HepG2 (cell line): ENCODE results near the gene ANKRD40. TPM values are rescaled to one million over a fixed set of nuclear protein-coding genes. Genes with fewer than 3 reads are reported as not detected.

ENCODE experiments used
- GATA4 ChIP-seq: sonication (generic); IDR thresholded peaks from 2 replicates; pipeline ENCODE4 v1.6.1; 2016; ENCODE audit warnings: antibody characterized with exemption, low read depth, borderline replicate concordance
- GLI4 ChIP-seq: sonication (generic); formaldehyde crosslinking; IDR thresholded peaks from 2 replicates; pipeline ENCODE4 v1.5.1; 2020; ENCODE audit warnings: missing genetic modification reagents, mild to moderate bottlenecking, moderate library complexity, borderline replicate concordance
- HES4 ChIP-seq: sonication (generic); formaldehyde crosslinking; IDR thresholded peaks from 2 replicates; pipeline ENCODE4 v1.9.0; 2021; ENCODE audit warnings: mild to moderate bottlenecking, missing genetic modification reagents, borderline replicate concordance
- HMG20B ChIP-seq: conservative IDR thresholded peaks from 2 replicates; pipeline ENCODE4 v1.6.1; 2016; ENCODE audit warnings: missing genetic modification reagents, missing compliant biosample characterization
- HNF4G ChIP-seq, 2 experiments: sonication (generic) in 1 of 2; formaldehyde crosslinking in 1 of 2; IDR thresholded peaks; 2 replicates each; pipeline versions ENCODE4 v1.4.0 to v1.6.1; 2011 to 2020; ENCODE audit warnings: borderline replicate concordance in 2 of 2, low read depth in 2 of 2, mild to moderate bottlenecking in 2 of 2, low read length in 1 of 2, missing genetic modification reagents in 1 of 2, moderate library complexity in 1 of 2
- IKZF1 ChIP-seq: fragments of 450-650 bp; IDR thresholded peaks from 2 replicates; pipeline ENCODE4 v1.7.1; 2016
- IKZF5 ChIP-seq: IDR thresholded peaks from 2 replicates; pipeline ENCODE4 v1.6.1; 2018; ENCODE audit warnings: missing genetic modification reagents, mild to moderate bottlenecking, missing compliant biosample characterization
- MTF1 ChIP-seq: sonication (generic); formaldehyde crosslinking; IDR thresholded peaks from 2 replicates; pipeline ENCODE4 v1.5.0; 2020; ENCODE audit warnings: missing genetic modification reagents
- NFIC ChIP-seq: IDR thresholded peaks from 2 replicates; pipeline ENCODE4 v1.6.1; 2012; ENCODE audit warnings: mild to moderate bottlenecking, low read length, inconsistent platforms
- TRAFD1 ChIP-seq: sonication (generic); formaldehyde crosslinking; IDR thresholded peaks from 2 replicates; pipeline ENCODE4 v1.5.1; 2020; ENCODE audit warnings: missing genetic modification reagents, mild to moderate bottlenecking, borderline replicate concordance
- ZNF224 ChIP-seq: sonication (generic); formaldehyde crosslinking; IDR thresholded peaks from 2 replicates; pipeline ENCODE4 v1.5.0; 2020; ENCODE audit warnings: mild to moderate bottlenecking, missing genetic modification reagents
- ZNF30 ChIP-seq: sonication (generic); formaldehyde crosslinking; IDR thresholded peaks from 2 replicates; pipeline ENCODE4 v1.5.0; 2020; ENCODE audit warnings: mild to moderate bottlenecking, missing genetic modification reagents
- ZNF383 ChIP-seq: sonication (generic); formaldehyde crosslinking; IDR thresholded peaks from 2 replicates; pipeline ENCODE4 v1.4.0; 2020; ENCODE audit warnings: missing genetic modification reagents, mild to moderate bottlenecking, borderline replicate concordance
- ZNF468 ChIP-seq: sonication (generic); formaldehyde crosslinking; IDR thresholded peaks from 2 replicates; pipeline ENCODE4 v1.8.0; 2022; ENCODE audit warnings: mild to moderate bottlenecking, moderate library complexity, missing genetic modification reagents
- ZNF607 ChIP-seq: sonication (generic); formaldehyde crosslinking; IDR thresholded peaks from 2 replicates; pipeline ENCODE4 v1.5.1; 2020; ENCODE audit warnings: missing genetic modification reagents, mild to moderate bottlenecking, borderline replicate concordance
- ZNF652 ChIP-seq: IDR thresholded peaks from 2 replicates; pipeline ENCODE4 v1.6.1; 2016; ENCODE audit warnings: low read depth, borderline replicate concordance
- ZNF746 ChIP-seq: sonication (generic); formaldehyde crosslinking; IDR thresholded peaks from 2 replicates; pipeline ENCODE4 v1.8.0; 2022; ENCODE audit warnings: mild to moderate bottlenecking, missing genetic modification reagents
- polyA plus RNA-seq, 8 experiments: library from polyadenylated mRNA; depleted of rRNA in 3 of 8; stranded (reverse) in 7 of 8; unstranded in 1 of 8; fragments of >200 nt; fragmentation: Illumina TruSeq in 4 of 8; extraction: Trizol in 4 of 8; gene quantifications; 2 replicates each; pipeline versions ENCODE4 v1.2.1 to v1.2.3, GENCODE V29; 2011 to 2016; ENCODE audit warnings: low read depth in 4 of 8, missing spikeins in 1 of 8, mixed read lengths in 1 of 8; ENCODE audit not compliant: insufficient read depth in 1 of 8
- total RNA-seq, 5 experiments: library from RNA; depleted of rRNA; stranded (reverse); fragments of >200 nt; fragmentation: Illumina TruSeq; extraction: Trizol; gene quantifications; 2 replicates each; pipeline ENCODE4 v1.2.3, GENCODE V29; 2016; ENCODE audit warnings: low read depth in 1 of 5
- TF ChIP-seq, protein P1 (sequence below): sonication (generic); formaldehyde crosslinking; IDR thresholded peaks from 2 replicates; pipeline ENCODE4 v1.4.0; 2020; ENCODE audit warnings: mild to moderate bottlenecking, missing genetic modification reagents
- TF ChIP-seq, protein P2 (sequence below): sonication (generic); formaldehyde crosslinking; IDR thresholded peaks from 2 replicates; pipeline ENCODE4 v1.4.0; 2020; ENCODE audit warnings: low read depth, mild to moderate bottlenecking, missing genetic modification reagents
- TF ChIP-seq, protein P3 (sequence below): fragments of 450-650 bp; IDR thresholded peaks from 2 replicates; pipeline ENCODE4 v1.6.1; 2017; ENCODE audit warnings: mild to moderate bottlenecking

ANKRD40 gene
- total and polyA plus RNA-seq, 2 of the 13 experiments (the other 11 are each of a cell fraction or from before 2014, with no cell fraction given), result 35.0 to 46.4 TPM

DNA sequence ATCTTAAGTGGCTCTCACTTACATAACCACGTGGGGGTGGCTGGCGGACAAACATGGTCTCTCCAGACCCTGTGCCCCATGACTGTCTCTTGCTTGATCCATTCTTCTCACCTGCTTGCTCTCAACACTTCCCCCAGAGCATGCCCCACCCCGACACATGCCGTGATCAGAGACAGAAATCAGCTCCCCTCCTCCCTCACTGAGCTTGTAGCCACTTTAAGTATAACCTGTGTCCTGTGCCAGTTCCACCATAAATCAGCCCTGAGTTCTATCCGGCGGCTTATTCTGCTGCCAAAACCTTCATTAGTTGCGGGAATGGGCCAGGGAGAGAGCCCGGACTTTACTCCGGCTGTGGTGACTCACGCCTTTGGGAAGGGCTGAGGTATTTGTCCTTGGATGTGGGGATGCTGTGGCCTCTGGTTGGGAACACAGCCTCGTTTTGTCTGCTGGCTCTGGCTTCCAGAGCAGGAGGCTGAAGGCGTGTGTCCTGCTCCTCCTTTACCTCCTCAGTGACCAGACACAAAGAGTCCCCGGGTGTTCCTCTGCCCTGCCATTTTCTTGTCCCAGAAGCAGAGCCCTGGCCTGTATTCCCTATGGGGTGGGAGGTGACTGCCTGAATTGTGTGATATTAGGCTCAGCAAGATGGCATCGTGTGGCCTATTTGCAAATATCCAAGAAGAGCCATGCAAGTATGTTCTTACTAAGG, 21.1 kb downstream of the ANKRD40 start (continued):
- TF ChIP-seq HES4 (CRISPR knock-in tag) (no peak), MTF1 (CRISPR knock-in tag) (no peak), TRAFD1 (CRISPR knock-in tag) (0 out of 2 replicates have a peak, but pooled peaks have one; percentile 18), GATA4 (no peak), IKZF1 (no peak), ZNF652 (CRISPR knock-in tag) (no peak; the same call in 1 of the 2 replicates), ZNF746 (CRISPR knock-in tag) (peak; percentile 83; the same call in 1 of the 2 replicates), IKZF5 (peak; percentile 93; the same call in 1 of the 2 replicates), ZNF224 (CRISPR knock-in tag) (peak; percentile 96), NFIC (peak; percentile 82), HNF4G (IDR thresholded peaks at IDR 0.05; ENCODE audit: borderline replicate concordance, low read depth, low read length) (peak; percentile 91), HNF4G (CRISPR knock-in tag; IDR thresholded peaks at IDR 0.05; ENCODE audit: borderline replicate concordance, low read depth) (peak; percentile 96), GLI4 (CRISPR knock-in tag) (peak; percentile 87; the same call in 1 of the 2 replicates), ZNF607 (peak; percentile 72; the same call in 1 of the 2 replicates), ZNF30 (CRISPR knock-in tag) (no peak), HMG20B (CRISPR knock-in tag) (0 out of 2 replicates have a peak, but pooled peaks have one; percentile 36), ZNF383 (CRISPR knock-in tag) (no peak), ZNF468 (CRISPR knock-in tag) (0 out of 2 replicates have a peak, but pooled peaks have one; percentile 16)
- TF ChIP-seq, protein P1, sequence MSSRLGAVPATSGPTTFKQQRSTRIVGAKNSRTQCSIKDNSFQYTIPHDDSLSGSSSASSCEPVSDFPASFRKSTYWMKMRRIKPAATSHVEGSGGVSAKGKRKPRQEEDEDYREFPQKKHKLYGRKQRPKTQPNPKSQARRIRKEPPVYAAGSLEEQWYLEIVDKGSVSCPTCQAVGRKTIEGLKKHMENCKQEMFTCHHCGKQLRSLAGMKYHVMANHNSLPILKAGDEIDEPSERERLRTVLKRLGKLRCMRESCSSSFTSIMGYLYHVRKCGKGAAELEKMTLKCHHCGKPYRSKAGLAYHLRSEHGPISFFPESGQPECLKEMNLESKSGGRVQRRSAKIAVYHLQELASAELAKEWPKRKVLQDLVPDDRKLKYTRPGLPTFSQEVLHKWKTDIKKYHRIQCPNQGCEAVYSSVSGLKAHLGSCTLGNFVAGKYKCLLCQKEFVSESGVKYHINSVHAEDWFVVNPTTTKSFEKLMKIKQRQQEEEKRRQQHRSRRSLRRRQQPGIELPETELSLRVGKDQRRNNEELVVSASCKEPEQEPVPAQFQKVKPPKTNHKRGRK (CRISPR knock-in tag), result no peak
- TF ChIP-seq, protein P2, sequence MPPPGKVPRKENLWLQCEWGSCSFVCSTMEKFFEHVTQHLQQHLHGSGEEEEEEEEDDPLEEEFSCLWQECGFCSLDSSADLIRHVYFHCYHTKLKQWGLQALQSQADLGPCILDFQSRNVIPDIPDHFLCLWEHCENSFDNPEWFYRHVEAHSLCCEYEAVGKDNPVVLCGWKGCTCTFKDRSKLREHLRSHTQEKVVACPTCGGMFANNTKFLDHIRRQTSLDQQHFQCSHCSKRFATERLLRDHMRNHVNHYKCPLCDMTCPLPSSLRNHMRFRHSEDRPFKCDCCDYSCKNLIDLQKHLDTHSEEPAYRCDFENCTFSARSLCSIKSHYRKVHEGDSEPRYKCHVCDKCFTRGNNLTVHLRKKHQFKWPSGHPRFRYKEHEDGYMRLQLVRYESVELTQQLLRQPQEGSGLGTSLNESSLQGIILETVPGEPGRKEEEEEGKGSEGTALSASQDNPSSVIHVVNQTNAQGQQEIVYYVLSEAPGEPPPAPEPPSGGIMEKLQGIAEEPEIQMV (CRISPR knock-in tag), result 0 out of 2 replicates have a peak, but pooled peaks have one; percentile 54
- TF ChIP-seq, protein P3, sequence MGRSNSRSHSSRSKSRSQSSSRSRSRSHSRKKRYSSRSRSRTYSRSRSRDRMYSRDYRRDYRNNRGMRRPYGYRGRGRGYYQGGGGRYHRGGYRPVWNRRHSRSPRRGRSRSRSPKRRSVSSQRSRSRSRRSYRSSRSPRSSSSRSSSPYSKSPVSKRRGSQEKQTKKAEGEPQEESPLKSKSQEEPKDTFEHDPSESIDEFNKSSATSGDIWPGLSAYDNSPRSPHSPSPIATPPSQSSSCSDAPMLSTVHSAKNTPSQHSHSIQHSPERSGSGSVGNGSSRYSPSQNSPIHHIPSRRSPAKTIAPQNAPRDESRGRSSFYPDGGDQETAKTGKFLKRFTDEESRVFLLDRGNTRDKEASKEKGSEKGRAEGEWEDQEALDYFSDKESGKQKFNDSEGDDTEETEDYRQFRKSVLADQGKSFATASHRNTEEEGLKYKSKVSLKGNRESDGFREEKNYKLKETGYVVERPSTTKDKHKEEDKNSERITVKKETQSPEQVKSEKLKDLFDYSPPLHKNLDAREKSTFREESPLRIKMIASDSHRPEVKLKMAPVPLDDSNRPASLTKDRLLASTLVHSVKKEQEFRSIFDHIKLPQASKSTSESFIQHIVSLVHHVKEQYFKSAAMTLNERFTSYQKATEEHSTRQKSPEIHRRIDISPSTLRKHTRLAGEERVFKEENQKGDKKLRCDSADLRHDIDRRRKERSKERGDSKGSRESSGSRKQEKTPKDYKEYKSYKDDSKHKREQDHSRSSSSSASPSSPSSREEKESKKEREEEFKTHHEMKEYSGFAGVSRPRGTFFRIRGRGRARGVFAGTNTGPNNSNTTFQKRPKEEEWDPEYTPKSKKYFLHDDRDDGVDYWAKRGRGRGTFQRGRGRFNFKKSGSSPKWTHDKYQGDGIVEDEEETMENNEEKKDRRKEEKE, result no peak
